ENCODE data around the gene NUDT11. TPM values are rescaled to one million over a fixed set of nuclear protein-coding genes. Genes with fewer than 3 reads are reported as not detected.
"Not testable (repeated sequence)": the region's sequence is repeated elsewhere in the genome, so short reads cannot be mapped to it uniquely, and the experiment has no call there.

NUDT11 gene
- 3.2 and 3.5 TPM in 2 replicates for total RNA-seq

- intact Hi-C loops (cut with micrococcal nuclease): no loop called here
- peak; percentile 44 for DNase-seq (ENCODE audit: low spot score)
- peaks cover 12% of the 10 kb centered on the region for H3K4me1 Mint-ChIP-seq (ENCODE audit: low read depth)
- H3K4me3 Mint-ChIP-seq: peak within 1 kb of the TSS; percentile 89
- H3K27ac Mint-ChIP-seq: peak within 1 kb of the TSS; percentile 88
- peaks cover 5% of the 10 kb centered on the region for H3K9me3 Mint-ChIP-seq
- peaks cover 2% of the 10 kb centered on the region for H3K36me3 Mint-ChIP-seq (ENCODE audit: low read depth)
- peaks cover 4% of the 10 kb centered on the region for H3K27me3 Mint-ChIP-seq (ENCODE audit: insufficient read depth)
Measured at GRCh38 chrX:51496501-51497291, at the start of gene NUDT11. Gene NUDT11 (minus strand): TSS chrX:51496592. CDS start chrX:51496444, 148 bp downstream.

DNA sequence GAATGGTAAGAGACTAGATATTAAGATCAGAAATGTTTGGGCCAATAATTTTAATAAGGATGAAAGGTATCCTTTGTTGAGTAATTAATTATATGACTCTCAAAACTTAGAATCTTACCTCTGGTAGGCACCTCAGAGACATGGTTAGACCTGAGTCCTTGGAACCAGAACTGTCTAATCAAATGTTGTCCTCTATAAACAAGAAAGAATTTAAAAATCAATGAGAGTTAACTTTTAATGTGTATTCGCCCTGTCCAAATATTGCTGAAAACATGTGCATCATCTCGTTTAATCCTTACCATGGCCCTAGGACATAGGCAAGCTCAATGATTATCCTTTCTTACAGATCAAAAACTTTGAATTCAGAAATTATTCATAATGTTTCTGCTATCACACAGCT lies 24.0 kb upstream of the NUDT11 start:
- H3K4me3 Mint-ChIP-seq: no peak overlapping the region
- no peak overlapping the region for H3K27ac Mint-ChIP-seq
- no peaks in the 10 kb centered on the region for H3K36me3 Mint-ChIP-seq (ENCODE audit: low read depth)
- H3K9me3 Mint-ChIP-seq: no peaks in the 10 kb centered on the region
- intact Hi-C loops (cut with micrococcal nuclease): no loop called here
- H3K4me1 Mint-ChIP-seq (ENCODE audit: low read depth): no peaks in the 10 kb centered on the region
- no peak for DNase-seq (ENCODE audit: low spot score)
- no peaks in the 10 kb centered on the region for H3K27me3 Mint-ChIP-seq (ENCODE audit: insufficient read depth)

GRCh38 chrX:51519131-51519530 lies 22.7 kb upstream of the NUDT11 start:
- H3K4me1 Mint-ChIP-seq (ENCODE audit: low read depth); H3K27me3 Mint-ChIP-seq (ENCODE audit: insufficient read depth); H3K27ac Mint-ChIP-seq; intact Hi-C loops (cut with micrococcal nuclease); H3K36me3 Mint-ChIP-seq (ENCODE audit: low read depth); H3K9me3 Mint-ChIP-seq; DNase-seq (ENCODE audit: low spot score); H3K4me3 Mint-ChIP-seq: not testable (repeated sequence)

DNA sequence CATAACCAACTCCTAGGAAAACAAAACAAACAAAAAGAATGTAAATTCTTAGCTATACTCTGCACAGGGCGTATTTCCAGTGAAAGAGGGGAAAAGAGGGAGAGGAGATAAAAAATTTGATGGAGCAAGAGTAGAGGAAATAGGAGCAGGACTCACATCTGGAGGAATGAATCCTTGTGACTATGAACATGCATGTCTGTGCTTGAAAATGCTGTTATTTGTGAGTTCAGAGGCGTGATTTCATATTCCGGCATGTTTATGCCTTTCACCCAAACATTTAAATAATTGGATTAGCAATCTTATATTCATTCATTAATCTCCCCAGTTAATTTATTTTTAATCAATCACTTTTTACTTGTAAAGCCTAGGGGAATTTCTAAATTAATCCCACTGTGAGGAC lies 11.2 kb upstream of the NUDT11 start:
- peaks cover 7% of the 10 kb centered on the region for H3K27me3 Mint-ChIP-seq (ENCODE audit: insufficient read depth)
- no peak for DNase-seq (ENCODE audit: low spot score)
- no peaks in the 10 kb centered on the region for H3K4me1 Mint-ChIP-seq (ENCODE audit: low read depth)
- intact Hi-C loops (cut with micrococcal nuclease): no loop called here
- no peaks in the 10 kb centered on the region for H3K9me3 Mint-ChIP-seq
- no peak overlapping the region for H3K27ac Mint-ChIP-seq
- H3K4me3 Mint-ChIP-seq: no peak overlapping the region
- no peaks in the 10 kb centered on the region for H3K36me3 Mint-ChIP-seq (ENCODE audit: low read depth)

DNA sequence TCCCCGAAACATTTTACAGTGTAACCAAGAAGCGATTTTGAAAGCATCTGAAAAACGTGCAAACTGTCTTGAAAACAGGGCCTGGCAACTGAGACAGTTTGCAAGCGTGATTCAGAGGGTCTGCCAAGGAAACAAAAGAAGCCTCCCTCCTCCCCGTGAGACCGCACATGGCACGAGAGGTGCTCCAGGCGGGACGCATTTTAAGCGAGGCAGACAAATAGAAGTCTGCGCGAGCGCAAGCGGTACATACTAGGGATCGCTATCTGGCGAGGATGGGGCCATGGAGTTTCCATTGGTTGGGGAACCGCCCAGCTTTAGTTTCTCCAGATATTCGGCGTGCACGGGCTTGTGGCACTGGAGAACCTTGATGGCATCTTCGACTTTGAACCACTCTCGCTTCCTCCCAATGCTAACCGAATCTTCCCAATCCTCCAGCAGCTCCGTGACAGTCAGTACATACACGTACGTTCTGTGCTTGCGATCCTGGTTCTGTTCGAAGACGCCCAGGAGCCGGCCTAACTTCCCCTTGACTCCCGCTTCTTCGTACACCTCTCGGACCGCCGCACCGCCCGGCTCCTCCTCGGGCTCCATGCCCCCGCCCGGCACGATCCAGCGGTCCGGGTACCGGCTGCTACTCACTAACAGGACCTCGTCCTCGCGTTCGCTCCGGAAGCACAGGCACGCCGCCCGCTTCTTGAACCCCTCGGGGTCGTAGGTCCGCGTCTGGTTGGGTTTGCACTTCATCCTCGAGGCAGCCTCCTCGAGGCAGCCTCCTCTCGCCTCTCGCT lies 497 bp downstream of the NUDT11 start:
- H3K27ac Mint-ChIP-seq: peak overlapping the region; percentile 52
- DNase-seq (ENCODE audit: low spot score): peak; percentile 0
- H3K9me3 Mint-ChIP-seq; intact Hi-C loops (cut with micrococcal nuclease); H3K36me3 Mint-ChIP-seq (ENCODE audit: low read depth); H3K27me3 Mint-ChIP-seq (ENCODE audit: insufficient read depth): not testable (repeated sequence)
- H3K4me1 Mint-ChIP-seq (ENCODE audit: low read depth): peaks cover 12% of the 10 kb centered on the region
- H3K4me3 Mint-ChIP-seq: peak overlapping the region; percentile 84

GRCh38 chrX:51494409-51494808 lies 2.0 kb downstream of the NUDT11 start:
- H3K27me3 Mint-ChIP-seq (ENCODE audit: insufficient read depth): peaks cover 3% of the 10 kb centered on the region
- no peak for DNase-seq (ENCODE audit: low spot score)
- intact Hi-C loops (cut with micrococcal nuclease): no loop called here
- H3K36me3 Mint-ChIP-seq (ENCODE audit: low read depth): peaks cover 2% of the 10 kb centered on the region
- peak overlapping the region; percentile 84 for H3K4me3 Mint-ChIP-seq
- peaks cover 5% of the 10 kb centered on the region for H3K9me3 Mint-ChIP-seq
- H3K27ac Mint-ChIP-seq: no peak overlapping the region
- peaks cover 12% of the 10 kb centered on the region for H3K4me1 Mint-ChIP-seq (ENCODE audit: low read depth)

DNA sequence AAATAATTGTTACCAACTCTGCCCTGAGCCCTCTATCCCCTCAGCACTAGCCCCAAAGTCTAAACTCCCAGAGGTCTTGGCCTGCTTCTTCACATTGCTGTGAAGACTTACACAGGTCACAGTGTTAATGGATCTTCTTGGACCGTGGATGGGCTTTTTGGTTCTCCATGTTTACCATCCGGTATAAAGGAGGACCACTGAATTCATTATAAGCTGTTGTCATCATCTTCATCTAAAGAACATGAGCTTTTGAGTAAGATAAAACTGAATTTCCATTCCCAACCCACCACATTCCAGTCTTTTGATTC lies 8.5 kb downstream of the NUDT11 start:
- intact Hi-C loops (cut with micrococcal nuclease): loop anchor here (5.0 kb wide), 2 partner anchors 119 to 774 kb away; no protein-coding TSS in a partner anchor
- DNase-seq (ENCODE audit: low spot score): no peak
- H3K27ac Mint-ChIP-seq: no peak overlapping the region
- peaks cover 4% of the 10 kb centered on the region for H3K27me3 Mint-ChIP-seq (ENCODE audit: insufficient read depth)
- no peak overlapping the region for H3K4me3 Mint-ChIP-seq
- H3K9me3 Mint-ChIP-seq: no peaks in the 10 kb centered on the region
- no peaks in the 10 kb centered on the region for H3K36me3 Mint-ChIP-seq (ENCODE audit: low read depth)
- no peaks in the 10 kb centered on the region for H3K4me1 Mint-ChIP-seq (ENCODE audit: low read depth)

DNA sequence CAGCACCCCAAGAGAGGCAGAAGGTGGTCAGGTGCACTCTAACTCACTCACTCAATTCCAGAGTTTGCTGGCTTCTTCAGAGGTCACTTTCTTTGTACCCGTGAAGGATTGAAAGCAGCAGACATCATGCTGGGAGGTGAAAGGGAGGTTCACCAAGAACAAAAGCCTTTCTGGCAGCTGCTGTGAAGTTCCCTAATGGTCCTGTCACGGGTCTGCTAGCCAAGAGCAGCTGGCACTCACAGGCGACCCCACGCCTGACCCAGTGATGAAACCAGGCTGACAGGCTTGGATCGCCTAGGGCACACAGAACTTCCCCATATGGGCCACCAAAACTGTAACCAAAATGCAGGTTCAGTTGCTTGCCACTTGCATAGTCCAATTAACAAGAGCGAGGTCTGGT lies 11.8 kb downstream of the NUDT11 start:
- no peak for DNase-seq (ENCODE audit: low spot score)
- H3K36me3 Mint-ChIP-seq (ENCODE audit: low read depth): no peaks in the 10 kb centered on the region
- no peaks in the 10 kb centered on the region for H3K4me1 Mint-ChIP-seq (ENCODE audit: low read depth)
- H3K4me3 Mint-ChIP-seq: no peak overlapping the region
- H3K27ac Mint-ChIP-seq: no peak overlapping the region
- intact Hi-C loops (cut with micrococcal nuclease): loop anchor here (5.0 kb wide), 2 partner anchors 123 to 778 kb away; no protein-coding TSS in a partner anchor
- no peaks in the 10 kb centered on the region for H3K9me3 Mint-ChIP-seq
- H3K27me3 Mint-ChIP-seq (ENCODE audit: insufficient read depth): peaks cover 4% of the 10 kb centered on the region

GRCh38 chrX:51482411-51482810 lies 14.0 kb downstream of the NUDT11 start:
- DNase-seq (ENCODE audit: low spot score); H3K27me3 Mint-ChIP-seq (ENCODE audit: insufficient read depth); H3K27ac Mint-ChIP-seq; H3K4me3 Mint-ChIP-seq; H3K36me3 Mint-ChIP-seq (ENCODE audit: low read depth); intact Hi-C loops (cut with micrococcal nuclease); H3K9me3 Mint-ChIP-seq; H3K4me1 Mint-ChIP-seq (ENCODE audit: low read depth): not testable (repeated sequence)

- DNase-seq (ENCODE audit: low spot score): no peak
- Mint-ChIP-seq H3K27me3 (ENCODE audit: insufficient read depth) (peaks cover 1% of the 10 kb centered on the region), H3K4me1 (ENCODE audit: low read depth) (no peaks in the 10 kb centered on the region), H3K36me3 (ENCODE audit: low read depth) (no peaks in the 10 kb centered on the region), H3K27ac (no peak overlapping the region), H3K4me3 (no peak overlapping the region), H3K9me3 (no peaks in the 10 kb centered on the region)
- intact Hi-C loops (cut with micrococcal nuclease): no loop called here
Measured at GRCh38 chrX:51476930-51477329, 19.5 kb downstream of the NUDT11 start.

DNA sequence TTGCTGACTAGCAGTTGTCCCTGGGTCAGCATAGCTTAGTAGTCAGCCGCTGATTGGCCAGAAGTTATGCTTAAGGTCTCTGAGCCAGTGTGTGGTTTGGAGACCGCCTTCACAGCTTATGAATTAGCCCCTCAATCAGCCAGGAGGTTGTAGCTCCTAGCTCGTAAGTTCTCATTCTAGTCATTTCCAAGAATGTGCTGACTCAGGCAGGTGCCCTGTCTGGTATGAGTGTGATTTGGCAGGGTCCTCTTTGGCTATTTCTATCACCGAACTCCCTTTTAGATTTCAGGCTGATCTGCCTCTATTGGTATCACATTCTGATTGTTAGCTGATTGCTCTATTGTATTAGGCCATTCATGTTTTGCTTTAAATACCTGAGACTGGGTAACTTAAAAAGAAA lies 33.1 kb downstream of the NUDT11 start:
- Mint-ChIP-seq H3K9me3 (no peaks in the 10 kb centered on the region), H3K27me3 (ENCODE audit: insufficient read depth) (no peaks in the 10 kb centered on the region), H3K27ac (no peak overlapping the region), H3K36me3 (ENCODE audit: low read depth) (no peaks in the 10 kb centered on the region), H3K4me1 (ENCODE audit: low read depth) (no peaks in the 10 kb centered on the region), H3K4me3 (no peak overlapping the region)
- no peak for DNase-seq (ENCODE audit: low spot score)
- intact Hi-C loops (cut with micrococcal nuclease): no loop called here

- Mint-ChIP-seq H3K4me1 (ENCODE audit: low read depth) (no peaks in the 10 kb centered on the region), H3K9me3 (no peaks in the 10 kb centered on the region), H3K27ac (no peak overlapping the region), H3K36me3 (ENCODE audit: low read depth) (no peaks in the 10 kb centered on the region), H3K4me3 (no peak overlapping the region), H3K27me3 (ENCODE audit: insufficient read depth) (no peaks in the 10 kb centered on the region)
- intact Hi-C loops (cut with micrococcal nuclease): loop anchor here (1.0 to 2.0 kb wide), 3 partner anchors 125 to 771 kb away; no protein-coding TSS in a partner anchor
- no peak for DNase-seq (ENCODE audit: low spot score)
Measured at GRCh38 chrX:51461053-51462044, 35.0 kb downstream of the NUDT11 start.
